PC-3 (cell line): ENCODE data around the gene P2RX4.

Source experiments
- EZH2 ChIP-seq: fragments of 300-600 bp; sonication (generic); IDR thresholded peaks from one replicate; pipeline ENCODE4 v1.6.1; 2017; ENCODE audit warnings: antibody characterized with exemption, mild to moderate bottlenecking, low read length; ENCODE audit not compliant: unreplicated experiment
- EZH2phosphoT487 ChIP-seq: fragments of 300-600 bp; sonication (generic); IDR thresholded peaks from 2 replicates; pipeline ENCODE4 v1.6.1; 2018; ENCODE audit warnings: mild to moderate bottlenecking, antibody characterized with exemption, low read length, borderline replicate concordance
- TF ChIP-seq, protein P1 (sequence below): fragments of 300-600 bp; sonication (generic); conservative IDR thresholded peaks from 2 replicates; pipeline ENCODE4 v1.5.1; 2017; ENCODE audit warnings: antibody characterized with exemption, low read depth, mild to moderate bottlenecking, low read length

GRCh38 chr12:121239351-121240061 is 29.6 kb downstream of the P2RX4 start:
- TF ChIP-seq, protein P1, sequence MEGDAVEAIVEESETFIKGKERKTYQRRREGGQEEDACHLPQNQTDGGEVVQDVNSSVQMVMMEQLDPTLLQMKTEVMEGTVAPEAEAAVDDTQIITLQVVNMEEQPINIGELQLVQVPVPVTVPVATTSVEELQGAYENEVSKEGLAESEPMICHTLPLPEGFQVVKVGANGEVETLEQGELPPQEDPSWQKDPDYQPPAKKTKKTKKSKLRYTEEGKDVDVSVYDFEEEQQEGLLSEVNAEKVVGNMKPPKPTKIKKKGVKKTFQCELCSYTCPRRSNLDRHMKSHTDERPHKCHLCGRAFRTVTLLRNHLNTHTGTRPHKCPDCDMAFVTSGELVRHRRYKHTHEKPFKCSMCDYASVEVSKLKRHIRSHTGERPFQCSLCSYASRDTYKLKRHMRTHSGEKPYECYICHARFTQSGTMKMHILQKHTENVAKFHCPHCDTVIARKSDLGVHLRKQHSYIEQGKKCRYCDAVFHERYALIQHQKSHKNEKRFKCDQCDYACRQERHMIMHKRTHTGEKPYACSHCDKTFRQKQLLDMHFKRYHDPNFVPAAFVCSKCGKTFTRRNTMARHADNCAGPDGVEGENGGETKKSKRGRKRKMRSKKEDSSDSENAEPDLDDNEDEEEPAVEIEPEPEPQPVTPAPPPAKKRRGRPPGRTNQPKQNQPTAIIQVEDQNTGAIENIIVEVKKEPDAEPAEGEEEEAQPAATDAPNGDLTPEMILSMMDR: no peak
- TF ChIP-seq EZH2: no peak
- no peak for TF ChIP-seq EZH2phosphoT487
